Measurements from ENCODE around the gene MIA2.
"Not testable (repeated sequence)": the region's sequence is repeated elsewhere in the genome, so short reads cannot be mapped to it uniquely, and the experiment has no call there.

The MIA2 gene

GRCh38 chr14:39230416-39231035 is 3.2 kb upstream of the MIA2 start:
- DNase-seq (ENCODE audit: low spot score), result no peak

GRCh38 chr14:39231751-39232553 is 1.8 kb upstream of the MIA2 start:
- DNase-seq (ENCODE audit: low spot score), result peak; percentile 47

GRCh38 chr14:39232554-39233415 is 930 bp upstream of the MIA2 start:
- no peak for DNase-seq (ENCODE audit: low spot score)

- DNase-seq (ENCODE audit: low spot score), result not testable (repeated sequence)
Observed at GRCh38 chr14:39234986-39235385, 1.3 kb downstream of the MIA2 start.

GRCh38 chr14:39235466-39235865 is 1.8 kb downstream of the MIA2 start:
- not testable (repeated sequence) for DNase-seq (ENCODE audit: low spot score)

- no peak for DNase-seq (ENCODE audit: low spot score)
Observed at GRCh38 chr14:39240769-39241168, 7.1 kb downstream of the MIA2 start.

- no peak for DNase-seq (ENCODE audit: low spot score)
Observed at GRCh38 chr14:39241637-39242036, 7.9 kb downstream of the MIA2 start.

GRCh38 chr14:39243831-39244230 is 10.1 kb downstream of the MIA2 start:
- no peak for DNase-seq (ENCODE audit: low spot score)

GRCh38 chr14:39246618-39247017 is 12.9 kb downstream of the MIA2 start:
- no peak for DNase-seq (ENCODE audit: low spot score)

- DNase-seq (ENCODE audit: low spot score), result no peak
Observed at GRCh38 chr14:39247256-39247655, 13.5 kb downstream of the MIA2 start.

- no peak for DNase-seq (ENCODE audit: low spot score)
Observed at GRCh38 chr14:39251547-39251946, 17.8 kb downstream of the MIA2 start.

- DNase-seq (ENCODE audit: low spot score), result not testable (repeated sequence)
Observed at GRCh38 chr14:39257388-39257787, 23.7 kb downstream of the MIA2 start.

GRCh38 chr14:39258782-39259545 is 25.2 kb downstream of the MIA2 start:
- DNase-seq (ENCODE audit: low spot score), result no peak

- DNase-seq (ENCODE audit: low spot score), result not testable (repeated sequence)
Observed at GRCh38 chr14:39260161-39260560, 26.4 kb downstream of the MIA2 start.

- DNase-seq (ENCODE audit: low spot score), result not testable (repeated sequence)
Observed at GRCh38 chr14:39262214-39262613, 28.5 kb downstream of the MIA2 start.

- DNase-seq (ENCODE audit: low spot score), result no peak
Observed at GRCh38 chr14:39264057-39264456, 30.3 kb downstream of the MIA2 start.

GRCh38 chr14:39264558-39264957 is 30.8 kb downstream of the MIA2 start:
- no peak for DNase-seq (ENCODE audit: low spot score)

- DNase-seq (ENCODE audit: low spot score), result no peak
Observed at GRCh38 chr14:39265033-39265432, 31.3 kb downstream of the MIA2 start.

- DNase-seq (ENCODE audit: low spot score), result peak; percentile 31
Observed at GRCh38 chr14:39265806-39266524, 32.2 kb downstream of the MIA2 start.

GRCh38 chr14:39266525-39266870 is 32.8 kb downstream of the MIA2 start:
- DNase-seq (ENCODE audit: low spot score), result no peak

GRCh38 chr14:39266871-39267607 is 33.3 kb downstream of the MIA2 start:
- DNase-seq (ENCODE audit: low spot score), result peak; percentile 76
